Activated CD8-positive, alpha-beta memory T cell treated with anti-CD3 and anti-CD28 coated beads for 48 hours (primary cell): ENCODE measurements around the gene ZNF837.
A peak's percentile ranks its signal among the peaks of the same experiment; 100 is the strongest.

Source experiments
- DNase-seq, 3 experiments: peaks; one replicate each; pipeline ENCODE4 v3.0.0-alpha.2; 2020; ENCODE audit warnings: low read depth in 2 of 3, low spot score in 2 of 3

Gene ZNF837

DNA sequence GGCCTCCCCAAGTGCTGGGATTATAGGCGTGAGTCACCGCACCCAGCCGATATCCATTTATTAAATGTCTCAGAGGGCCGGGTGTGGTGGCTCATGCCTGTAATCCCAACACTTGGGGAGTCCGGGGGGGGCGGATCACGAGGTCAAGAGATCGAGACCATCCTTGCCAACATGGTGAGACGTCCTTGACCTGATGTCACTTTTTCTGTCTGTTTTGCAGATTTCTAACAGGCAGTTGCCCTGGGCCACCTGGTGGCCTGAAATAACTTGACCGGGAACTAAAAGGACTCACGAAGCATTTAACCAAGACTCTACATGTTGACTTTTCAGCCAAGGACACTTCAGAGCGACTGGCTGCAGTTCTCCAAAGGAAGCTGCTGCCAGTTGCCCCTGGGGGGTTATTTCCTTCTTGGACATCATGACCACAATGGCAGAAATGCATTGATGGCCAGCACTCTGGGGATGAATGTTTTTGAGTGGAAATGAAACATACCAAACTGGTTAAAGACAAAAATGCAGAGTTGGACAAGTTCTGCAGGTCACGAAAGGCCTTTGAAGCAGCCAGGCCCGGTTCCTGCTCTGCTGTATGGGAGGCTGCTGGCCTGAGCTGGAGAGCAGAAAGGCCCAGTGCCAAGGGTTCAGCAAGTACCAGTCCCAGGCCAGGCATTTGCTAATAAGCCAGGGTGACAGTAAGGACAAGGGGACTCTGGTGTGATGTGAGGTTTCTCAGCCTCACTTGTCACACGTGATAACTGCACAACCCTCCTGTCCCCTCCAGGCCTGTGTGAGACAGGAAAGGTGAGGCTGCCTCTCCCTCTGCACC, 8.3 kb downstream of the ZNF837 start:
- DNase-seq, result no peak

DNA sequence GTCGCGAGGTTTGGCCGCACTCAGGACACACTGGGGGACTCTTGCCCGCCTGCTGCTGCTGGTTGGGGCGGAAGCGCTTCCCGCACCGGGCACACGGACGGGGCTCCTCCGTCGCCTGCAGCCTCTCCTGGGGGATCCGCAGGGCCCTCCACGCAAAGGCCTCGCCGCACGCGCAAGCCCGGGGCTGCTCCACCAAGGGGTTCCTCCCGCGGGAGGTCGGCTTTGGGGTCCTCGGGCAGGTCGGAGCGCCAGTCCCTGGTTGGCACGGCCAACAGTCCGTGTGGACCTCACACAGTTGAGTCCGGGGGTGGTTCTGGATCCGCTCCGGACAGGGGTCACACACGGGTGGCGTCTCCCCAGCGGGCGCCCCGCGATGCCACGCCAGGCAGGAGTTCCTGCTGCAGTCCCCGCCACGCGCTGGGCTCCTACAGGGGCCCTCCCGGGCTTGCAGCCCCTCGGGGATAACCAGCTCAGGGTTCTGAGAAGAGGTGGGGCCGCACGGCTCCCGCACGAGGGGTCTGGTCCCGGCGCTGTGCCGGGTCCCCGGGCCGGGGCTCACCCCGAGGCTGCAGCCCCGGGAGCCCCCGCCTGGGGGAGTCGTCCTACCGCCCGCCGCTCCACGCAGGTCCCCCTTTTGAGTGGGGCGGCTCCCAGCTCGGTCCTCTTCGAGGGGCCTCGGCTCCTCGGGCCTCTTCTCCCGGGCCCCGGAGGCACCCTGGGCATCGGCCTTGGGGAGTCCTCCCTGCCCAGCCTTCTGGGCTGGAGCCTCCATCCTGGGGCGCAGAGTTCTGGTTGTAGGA, 12.1 kb downstream of the ZNF837 start:
- no peak for DNase-seq

DNA sequence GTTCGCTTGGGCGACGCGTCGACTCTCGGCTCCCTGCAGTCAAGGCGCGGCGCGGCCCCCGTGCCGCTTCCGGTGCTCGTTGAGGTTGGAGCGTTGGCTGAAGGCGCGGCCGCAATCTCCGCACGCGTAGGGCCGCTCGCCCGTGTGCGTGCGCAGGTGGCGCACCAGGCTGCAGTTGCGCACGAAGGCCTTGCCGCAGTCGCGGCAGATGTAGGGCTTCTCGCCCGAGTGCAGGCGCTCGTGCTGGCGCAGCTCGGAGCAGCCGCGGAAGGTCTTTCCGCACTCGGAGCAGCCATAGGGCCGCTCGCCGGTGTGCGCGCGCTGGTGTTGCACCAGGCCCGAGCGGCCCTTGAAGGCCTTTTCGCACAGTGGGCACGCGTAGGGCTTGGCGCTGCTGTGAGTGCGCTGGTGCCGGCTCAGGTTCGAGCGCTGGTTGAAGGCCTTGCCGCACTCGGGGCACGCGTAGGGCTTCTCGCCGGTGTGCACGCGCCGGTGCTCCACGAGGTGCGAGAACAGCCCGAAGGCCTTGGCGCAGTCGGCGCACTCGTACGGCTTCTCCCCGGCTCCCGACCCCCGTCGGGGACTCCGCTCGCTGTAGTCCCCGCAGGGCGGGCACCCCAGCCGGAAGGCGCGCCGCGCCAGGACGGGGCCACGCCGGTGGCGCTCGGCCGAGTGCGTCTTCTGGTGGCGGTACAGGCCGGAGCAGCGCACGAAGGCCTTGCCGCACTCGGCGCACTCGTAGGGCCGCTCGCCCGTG, 13.0 kb downstream of the ZNF837 start:
- DNase-seq, result no peak

DNA sequence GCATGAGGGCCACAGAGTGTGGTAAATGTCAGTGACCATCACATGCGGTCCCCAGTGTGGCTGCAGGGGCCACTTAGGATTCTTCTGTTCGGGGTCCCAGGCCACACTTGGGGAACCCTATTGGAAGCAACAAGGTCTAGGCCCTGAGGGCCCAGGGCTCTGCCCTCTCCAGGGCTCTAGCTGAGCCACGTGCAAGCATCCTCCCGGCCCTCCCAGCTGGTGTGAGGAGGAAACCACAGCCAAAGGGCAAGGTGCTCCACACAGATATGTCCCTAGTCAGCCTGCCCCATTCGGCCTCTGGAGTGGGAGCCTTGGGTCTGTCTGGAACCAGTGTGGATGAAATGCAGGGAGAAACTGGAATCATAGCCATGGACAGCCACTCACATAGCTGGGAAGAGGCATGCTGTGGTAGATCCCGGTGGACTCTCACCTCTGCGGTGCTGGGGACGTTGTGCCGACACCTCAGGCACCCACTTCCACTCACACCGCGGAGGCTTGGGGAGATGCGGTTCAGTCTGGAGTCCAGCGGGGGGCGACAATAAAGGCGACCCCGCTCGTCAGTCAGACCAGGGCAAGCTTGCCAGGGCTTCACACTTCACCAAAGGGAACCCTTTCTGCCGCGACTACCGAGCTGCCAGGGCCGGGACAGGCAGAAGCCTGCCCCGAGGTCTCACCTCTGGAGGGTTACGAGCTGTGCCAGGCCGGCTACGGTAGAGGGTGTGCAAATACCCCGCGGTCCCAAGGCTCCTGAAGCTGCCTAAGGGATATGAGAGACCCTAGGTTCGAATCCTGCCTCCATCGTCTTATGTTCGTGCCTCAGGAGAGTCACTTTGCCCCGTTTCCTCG, 14.0 kb downstream of the ZNF837 start:
- DNase-seq, result no peak

DNA sequence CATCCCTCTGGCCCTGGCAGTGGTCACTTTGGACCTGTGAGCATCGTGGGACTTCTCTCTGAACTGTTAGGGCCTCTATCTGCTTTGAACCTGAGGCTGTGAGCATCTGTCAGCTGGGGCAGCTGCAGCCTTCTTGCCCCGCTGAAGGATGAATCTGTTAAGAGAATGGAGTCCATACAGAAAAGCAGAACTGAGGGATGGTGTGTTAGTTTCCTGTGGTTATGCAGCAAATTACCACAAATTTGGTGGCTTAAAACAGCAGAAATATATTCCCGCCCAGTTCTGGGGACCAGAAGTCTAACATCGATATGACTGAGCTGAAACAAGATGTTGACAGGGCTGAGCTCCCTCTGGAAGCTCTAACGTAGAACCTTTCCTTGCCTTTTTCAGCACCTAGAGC, 16.7 kb downstream of the ZNF837 start:
- no peak for DNase-seq

DNA sequence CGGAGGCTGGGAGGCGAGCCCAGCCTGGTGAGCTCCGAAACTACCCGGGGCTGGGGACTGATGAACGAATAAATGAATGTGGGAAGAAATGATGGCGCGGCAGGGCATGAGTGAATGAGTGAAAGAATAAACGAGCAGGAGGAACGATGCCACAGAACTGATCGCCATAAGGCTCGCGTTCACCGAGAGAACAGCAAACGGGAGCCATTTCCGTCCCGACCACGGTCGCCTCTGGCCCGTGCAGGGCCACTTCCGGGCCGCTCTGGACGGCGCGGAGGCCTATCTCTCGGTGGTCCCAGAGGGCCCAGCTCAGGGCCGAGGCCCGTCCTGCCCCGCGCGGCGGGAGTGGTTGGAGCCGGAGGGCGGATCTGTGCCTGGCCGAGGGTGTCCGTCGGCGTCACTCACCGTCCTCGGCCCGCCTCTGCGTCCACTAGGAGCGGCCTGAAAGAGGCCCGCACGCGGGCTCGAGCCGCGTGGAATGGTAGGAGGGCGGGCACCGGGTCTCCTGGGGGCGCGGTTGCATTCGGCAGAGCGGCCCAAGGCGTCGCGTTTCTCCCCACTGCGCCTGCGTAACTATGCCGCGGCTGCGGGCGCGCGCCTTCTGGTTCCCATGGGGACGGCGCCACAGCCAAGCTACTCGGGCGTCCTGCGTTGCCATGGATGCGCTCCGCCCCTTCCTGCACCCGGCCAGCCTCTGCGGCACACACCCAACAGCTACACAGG, 18.4 kb downstream of the ZNF837 start, which contains the start of gene ZNF497:
Gene ZNF497, minus strand, starts transcription at position 480 of the 723 bp plus-strand sequence. CDS start 5,116 bp downstream, outside the sequence.
- DNase-seq, result peak; percentile 92 to 93 (median 92)

DNA sequence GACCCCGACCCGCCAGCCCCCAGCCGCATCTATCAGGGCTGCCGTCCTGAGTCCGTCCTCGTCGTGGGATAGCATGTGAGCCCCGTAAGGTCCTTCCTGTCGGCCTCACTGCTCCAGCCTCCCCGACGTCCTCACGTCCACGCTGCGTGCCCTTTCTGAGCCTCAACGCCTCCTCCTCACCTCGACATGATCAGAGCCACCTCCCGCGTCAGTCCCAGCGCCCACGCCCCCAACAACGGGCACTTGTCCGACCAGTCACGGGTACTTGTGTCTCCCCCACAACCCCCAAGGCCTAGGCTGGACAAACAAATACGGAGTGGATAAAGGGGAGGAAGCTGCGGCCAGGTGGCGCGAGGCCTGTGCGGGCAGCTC, 18.9 kb downstream of the ZNF837 start:
- peak in 2 of 3 experiments; percentile 27 to 59 for DNase-seq

DNA sequence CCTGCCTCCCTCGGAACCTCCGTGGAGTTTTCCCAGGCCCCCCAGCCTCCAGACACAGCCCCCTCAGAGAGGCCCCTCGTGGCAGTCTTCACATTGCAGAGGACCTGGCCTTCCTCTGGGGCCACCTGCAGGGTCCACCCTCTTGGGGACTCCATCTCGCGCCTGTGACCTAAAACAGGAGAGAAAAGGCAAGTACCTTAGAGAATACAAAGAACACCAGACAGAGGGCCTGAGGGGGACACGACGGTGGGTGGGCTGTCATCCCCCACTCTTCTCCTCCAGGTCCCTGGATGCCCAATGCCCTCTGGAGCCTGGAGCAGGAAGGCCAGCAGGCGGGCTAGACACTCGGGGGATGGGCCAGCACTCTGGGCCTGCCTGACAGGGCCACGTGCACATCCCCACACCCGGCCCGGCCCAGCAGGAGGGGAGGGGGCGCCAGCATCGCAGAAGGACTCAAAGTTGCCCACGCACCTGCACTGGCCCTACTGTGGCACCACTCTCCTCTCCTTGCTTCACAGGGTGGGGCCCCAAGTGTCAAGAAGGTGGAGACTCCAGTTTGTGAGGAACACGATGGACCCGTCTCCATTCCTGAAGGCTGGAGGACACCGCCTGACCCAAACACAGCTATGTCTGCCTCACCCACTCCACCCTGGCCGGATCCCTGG, 23.2 kb downstream of the ZNF837 start:
- DNase-seq, result no peak

DNA sequence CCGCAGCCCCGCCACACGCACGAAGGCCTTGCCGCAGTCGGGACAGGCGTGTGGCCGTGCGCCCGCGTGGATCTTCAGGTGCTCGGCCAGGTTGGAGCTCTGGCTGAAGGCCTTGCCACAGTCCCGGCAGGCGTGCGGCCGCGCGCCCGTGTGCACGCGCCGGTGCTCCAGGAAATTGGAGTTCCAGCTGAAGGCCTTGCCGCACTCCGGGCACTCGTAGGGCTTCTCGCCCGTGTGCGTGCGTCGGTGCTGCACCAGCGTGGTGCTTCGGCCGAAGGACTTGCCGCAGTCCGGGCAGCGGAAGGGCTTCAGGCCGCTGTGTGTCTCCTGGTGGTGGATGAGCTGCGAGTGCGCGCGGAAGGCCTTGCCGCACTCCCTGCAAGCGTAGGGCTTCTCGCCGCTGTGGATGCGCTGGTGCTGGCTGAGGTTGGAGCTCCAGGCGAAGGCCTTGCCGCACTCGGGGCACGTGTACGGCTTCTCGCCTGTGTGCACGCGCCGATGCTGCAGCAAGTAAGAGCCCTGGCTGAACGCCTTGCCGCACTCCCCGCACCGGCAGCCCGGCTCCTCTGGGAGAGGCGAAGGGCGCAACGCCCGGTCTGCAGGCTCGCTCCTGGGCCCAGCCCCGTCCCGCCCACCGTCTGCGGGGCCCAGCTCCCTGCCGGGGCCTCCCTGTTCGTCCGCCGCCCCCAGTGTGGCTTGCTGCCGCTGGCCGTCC, 23.9 kb downstream of the ZNF837 start:
- no peak for DNase-seq

DNA sequence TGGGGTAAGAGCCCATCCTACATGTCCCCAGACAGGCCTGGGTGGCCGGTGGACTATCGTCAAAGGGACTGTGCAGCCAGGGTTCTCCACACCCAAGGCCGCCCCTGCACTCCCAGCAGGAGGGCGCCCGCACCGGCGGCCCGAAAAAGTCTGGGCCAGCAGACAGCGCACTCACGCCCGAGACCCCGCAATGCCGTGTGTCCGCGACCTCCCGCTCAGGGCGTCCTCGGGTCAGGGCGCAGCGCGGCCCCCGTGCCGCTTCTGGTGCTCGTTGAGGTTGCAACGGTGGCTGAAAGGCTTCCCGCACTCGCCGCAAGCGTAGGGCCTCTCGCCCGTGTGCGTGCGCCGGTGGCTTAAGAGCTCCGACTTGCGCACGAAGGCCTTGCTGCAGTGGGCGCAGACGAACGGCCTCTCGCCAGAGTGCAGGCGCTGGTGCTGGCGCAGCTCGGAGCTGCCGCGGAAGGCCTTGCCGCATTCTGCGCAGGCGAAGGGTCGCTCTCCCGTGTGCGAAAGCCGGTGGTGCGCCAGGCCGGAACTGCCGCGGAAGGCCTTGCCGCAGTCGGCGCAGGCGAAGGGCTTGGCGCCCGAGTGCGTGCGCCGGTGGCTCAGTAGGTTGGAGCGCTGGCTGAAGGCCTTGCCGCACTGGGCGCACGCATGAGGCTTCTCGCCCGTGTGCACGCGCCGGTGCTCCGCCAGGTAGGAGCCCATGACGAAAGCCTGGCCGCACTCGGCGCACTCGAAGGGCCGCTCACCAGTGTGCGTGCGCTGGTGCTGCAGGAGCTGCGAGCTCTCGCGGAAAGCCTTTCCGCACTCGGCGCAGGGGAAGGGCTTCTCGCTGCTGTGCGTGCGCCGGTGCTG, 24.7 kb downstream of the ZNF837 start:
- DNase-seq, result peak in 1 of 3 experiments; percentile 18

DNA sequence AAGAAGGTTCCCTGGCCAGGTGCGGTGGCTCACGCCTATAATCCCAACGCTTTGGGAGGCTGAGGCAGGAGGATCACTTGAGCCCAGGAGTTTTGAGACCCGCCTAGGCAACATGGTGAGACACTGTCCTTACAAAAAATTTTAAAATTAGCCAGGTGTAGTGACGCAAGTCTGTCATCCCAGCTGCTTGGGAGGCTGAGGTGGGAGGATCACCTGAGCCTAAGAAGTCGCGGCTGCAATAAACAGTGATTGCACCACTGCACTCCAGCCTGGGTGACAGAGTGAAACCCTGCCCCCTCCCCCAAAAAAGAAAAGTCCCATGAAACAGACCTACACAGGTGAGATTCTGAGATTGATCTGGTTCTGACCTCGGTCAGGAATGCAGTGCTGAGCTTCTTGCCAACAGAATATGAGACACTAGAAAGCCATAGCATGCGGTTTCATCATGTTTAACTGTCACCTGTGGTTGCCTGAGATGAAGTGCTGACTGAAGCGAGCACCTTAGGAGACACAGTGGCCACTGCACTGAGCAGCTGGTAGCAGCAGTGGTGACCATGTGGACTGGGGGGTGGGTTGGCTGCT, 25.5 kb downstream of the ZNF837 start:
- no peak for DNase-seq

DNA sequence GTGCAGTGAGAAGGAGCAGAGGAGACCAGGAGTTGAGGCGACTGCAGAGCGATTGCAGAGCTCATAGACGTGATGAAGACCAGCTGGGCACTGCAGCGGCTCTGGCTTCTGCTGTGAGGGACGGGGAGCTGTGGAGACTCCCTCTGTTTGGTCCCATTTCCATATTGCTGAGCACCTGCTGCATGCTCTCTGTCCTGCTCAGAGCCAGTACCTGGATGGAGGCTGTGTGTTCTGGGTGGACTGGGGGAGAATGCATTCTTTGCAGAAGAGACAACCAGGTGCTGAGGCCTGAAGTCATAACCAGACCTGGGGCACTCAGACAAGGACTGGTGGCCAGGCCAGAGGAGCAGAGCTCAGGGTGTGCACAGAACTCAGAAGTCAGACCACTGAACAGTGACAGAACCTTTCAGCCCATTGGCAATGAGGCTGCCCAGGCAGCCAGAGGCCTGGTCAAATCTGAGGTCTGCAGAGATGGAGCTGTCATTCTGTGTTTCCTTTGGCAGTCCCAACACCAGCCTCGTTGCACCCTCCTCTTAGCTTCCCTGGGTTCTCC, 26.3 kb downstream of the ZNF837 start:
- DNase-seq, result no peak

DNA sequence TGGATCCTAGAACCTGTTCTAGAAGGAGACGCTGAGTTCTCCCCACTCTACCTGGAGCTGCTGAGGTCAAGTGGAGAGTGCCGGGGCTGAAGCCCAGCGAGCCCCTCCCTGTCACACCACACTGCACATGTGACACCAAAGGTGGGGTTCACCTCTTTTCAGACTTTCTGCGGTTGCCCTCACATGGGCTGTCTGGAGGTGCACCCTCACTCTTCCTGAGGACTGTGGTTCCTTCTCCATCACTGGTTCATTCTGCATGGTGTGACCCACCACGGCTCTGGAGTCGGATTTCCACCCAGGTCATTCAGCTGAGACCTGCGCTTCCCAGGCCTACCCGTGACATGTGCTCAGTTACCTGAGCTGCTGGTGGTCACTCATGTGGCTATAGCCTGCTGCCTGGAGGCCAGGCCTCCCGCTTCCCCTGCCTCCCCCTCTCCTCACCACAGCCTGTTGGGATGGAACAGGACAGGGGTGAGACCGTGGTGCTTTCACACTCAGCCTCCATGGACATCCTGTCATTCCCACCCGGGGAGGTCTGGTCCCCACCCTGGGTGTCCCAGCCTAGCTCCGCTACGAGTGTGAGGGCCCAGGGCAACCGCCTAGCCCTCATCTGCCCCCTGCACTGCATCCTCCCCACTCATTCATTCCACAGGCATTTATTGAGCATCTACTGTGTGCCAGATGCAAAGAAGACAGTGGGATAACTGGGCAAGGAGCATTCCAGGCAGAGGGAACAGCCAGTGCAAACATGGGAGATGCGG, 26.9 kb downstream of the ZNF837 start:
- no peak for DNase-seq

DNA sequence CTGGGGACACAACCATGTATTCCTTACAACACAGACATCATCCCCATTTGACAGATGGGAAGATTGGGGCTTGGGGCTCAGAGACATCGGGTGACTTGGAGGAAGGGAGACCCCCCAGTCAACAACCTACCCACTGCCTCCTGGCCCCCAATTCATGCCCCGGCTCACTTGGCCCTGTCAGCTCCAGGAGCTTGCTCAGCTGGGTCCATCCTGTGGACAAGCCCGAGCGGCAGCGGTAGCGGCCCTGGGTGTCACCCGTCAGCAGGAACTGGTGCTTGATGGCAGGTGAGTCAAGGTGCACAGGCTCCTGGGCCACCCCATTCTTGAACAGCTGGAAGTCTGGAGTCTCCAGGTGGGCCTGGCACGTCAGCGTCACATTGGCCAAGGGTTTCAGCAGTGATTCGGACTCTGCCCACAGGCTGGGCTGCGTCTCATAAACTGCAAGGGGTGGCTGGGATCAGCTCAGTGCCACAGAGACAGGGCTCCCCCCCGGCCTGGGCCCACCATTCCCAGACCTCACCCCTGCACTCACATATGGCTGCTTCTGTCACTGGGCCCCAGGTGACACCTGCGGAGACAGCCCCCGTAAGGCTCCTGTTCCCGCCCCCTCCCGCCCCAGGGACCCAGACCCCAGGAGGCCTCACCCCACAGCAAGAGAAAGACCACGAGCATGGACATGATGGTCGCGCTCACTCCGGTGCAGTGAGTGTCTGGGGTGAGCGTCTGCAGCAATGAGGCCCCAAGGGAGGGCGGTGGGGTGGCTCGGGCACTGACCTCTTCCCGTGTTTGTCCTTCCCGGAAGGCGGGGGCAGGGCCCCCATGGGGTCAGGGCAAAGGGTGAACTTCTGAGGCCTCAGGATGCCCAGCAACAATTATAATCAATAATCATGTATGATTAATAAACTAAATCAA, 27.8 kb downstream of the ZNF837 start, which contains the start of gene A1BG:
Gene A1BG, minus strand, starts transcription at position 733 of the 912 bp plus-strand sequence. Its CDS starts 55 bp downstream, at position 678.
- DNase-seq, result no peak
